HS-5 (cell line): Measurements from ENCODE around the gene FOXRED2.

Experiments
- DNase-seq: peaks from one replicate; pipeline ENCODE4 v3.0.0-alpha.2; 2012; ENCODE audit warnings: low read depth

The FOXRED2 gene

GRCh38 chr22:36449596-36450175 lies 57.2 kb downstream of the FOXRED2 start:
- DNase-seq: no peak

GRCh38 chr22:36447632-36448031 lies 59.2 kb downstream of the FOXRED2 start:
- DNase-seq: no peak

- DNase-seq: no peak
Observed at GRCh38 chr22:36445158-36445668, 61.6 kb downstream of the FOXRED2 start.

- DNase-seq: no peak
Observed at GRCh38 chr22:36443198-36443770, 63.6 kb downstream of the FOXRED2 start.

- no peak for DNase-seq
Observed at GRCh38 chr22:36442506-36443197, 64.2 kb downstream of the FOXRED2 start.

GRCh38 chr22:36440429-36441002 lies 66.3 kb downstream of the FOXRED2 start:
- no peak for DNase-seq

- peak; percentile 87 for DNase-seq
Observed at GRCh38 chr22:36439481-36440271, 67.2 kb downstream of the FOXRED2 start.
